DMS153 (cell line): ENCODE data around the gene AOC1.

ENCODE experiments used
- DNase-seq: peaks from one replicate; lab custom pipeline; 2025; lab: John Stamatoyannopoulos, UW

The AOC1 gene

GRCh38 chr7:150852371-150852905, at the start of gene AOC1:
Gene AOC1 (plus strand): TSS chr7:150852517. CDS start chr7:150856471, 3,954 bp downstream.
- DNase-seq: peak; percentile 66

DNA sequence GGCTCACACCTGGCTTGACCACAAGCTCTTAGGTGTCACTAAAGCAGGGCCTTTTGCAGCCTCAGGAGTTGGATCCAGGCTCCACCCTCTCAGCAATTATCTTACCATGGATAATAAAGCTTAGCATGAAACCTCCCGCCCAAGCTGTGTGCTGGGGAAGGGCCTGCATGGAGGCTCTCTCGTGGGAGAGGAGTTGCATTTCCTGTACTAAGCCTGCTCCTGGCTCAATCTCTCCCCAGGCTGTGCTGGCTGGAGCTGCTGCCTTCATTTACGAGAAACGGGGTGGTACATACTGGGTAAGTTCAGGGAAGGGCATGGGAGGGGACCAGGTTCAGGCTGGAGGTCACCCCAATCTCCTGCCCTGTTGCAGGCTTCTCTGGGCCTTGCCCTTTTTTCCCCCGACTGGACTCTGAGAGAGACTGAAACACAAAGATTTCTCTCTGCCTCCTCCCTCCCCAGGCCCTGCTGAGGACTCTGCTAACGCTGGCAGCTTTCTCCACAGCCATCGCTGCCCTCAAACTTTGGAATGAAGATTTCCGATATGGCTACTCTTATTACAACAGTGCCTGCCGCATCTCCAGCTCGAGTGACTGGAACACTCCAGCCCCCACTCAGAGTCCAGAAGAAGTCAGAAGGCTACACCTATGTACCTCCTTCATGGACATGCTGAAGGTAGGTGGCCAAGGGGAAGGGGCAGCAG, 49.0 kb upstream of the AOC1 start:
- peak; percentile 38 for DNase-seq

- no peak for DNase-seq
Observed at GRCh38 chr7:150804802-150805201, 47.5 kb upstream of the AOC1 start.

- DNase-seq: no peak
Observed at GRCh38 chr7:150805864-150806263, 46.5 kb upstream of the AOC1 start.

DNA sequence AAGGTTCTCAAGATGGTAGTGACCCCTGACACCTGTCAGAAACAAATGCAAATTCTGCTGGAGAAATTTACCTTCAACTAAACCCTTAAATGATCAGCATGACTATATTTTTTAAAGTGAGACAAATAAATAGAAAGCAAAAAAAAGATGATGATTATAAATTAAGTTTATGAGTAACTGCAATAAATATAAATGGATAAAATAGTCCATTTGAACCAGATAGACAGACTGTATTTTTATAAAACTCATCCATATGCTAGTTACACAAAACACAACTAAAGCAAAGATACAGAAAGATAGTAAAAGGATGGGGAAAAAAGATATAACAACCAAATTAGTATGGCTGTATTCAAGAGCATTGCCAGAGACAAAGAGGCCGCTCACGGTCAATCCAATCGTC, 45.9 kb upstream of the AOC1 start:
- no peak for DNase-seq

GRCh38 chr7:150806863-150807262, 45.5 kb upstream of the AOC1 start:
- no peak for DNase-seq

DNA sequence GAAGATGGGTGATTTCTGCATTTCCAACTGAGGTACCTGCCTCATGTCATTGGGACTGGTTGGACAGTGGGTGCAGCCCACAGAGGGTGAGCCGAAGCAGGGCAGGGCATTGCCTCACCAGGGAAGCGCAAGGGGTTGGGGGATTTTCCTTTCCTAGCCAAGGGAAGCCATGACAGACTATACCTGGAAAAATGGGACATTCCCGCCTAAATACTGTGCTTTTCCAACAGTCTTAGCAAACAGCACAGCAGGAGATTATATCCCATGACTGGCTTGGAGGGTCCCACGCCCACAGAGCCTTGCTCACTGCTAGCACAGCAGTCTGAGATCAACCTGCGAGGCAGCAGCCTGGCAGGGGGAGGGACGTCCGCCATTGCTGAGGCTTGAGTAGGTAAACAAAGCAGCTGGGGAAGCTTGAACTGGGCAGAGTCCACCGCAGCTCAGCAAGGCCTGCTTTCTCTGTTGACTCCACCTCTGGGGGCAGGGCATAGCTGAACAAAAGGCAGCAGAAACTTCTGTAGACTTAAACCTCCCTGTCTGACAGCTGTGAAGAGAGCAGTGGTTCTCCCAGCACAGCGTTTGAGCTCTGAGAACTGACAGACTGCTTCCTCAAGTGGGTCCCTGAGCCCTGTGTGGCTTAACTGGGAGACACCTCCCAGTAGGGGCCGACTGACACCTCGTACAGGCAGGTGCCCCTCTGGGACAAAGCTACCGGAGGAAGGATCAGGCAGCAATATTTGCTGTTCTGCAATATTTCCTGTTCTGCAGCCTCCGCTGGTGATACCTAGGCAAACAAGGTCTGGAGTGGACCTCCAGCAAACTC, 44.5 kb upstream of the AOC1 start:
- DNase-seq: peak; percentile 46

DNA sequence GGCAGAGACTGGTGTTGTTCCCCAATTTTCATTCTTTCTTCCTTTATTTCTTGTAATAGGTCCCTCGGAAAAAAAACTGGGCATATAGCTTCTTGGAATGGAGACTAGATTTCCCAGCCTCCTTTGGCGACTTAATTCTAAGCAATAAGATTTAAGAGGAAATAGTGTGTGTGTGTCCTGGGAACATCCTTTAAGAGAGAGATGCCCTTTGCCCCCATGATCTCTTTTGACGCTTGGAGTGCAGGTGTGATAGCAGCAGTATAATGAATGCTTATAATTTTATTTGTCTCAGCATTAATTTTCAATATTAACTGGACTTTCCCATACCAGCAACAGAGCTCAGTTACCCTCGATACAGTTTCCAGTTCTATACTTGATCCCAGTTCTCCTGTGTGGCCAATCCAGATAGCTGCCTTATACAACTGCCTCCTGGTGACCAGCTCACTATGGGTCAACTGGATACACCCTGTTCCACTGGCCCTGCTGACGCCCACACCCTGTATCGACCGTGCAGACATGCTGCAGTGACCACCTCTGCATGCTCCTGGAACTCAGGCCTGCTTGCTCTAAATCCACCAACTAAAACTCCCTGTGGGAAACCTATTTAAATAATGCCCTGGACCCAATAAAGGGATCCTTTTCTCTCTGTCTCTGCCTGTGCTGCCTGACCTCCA, 37.9 kb upstream of the AOC1 start:
- no peak for DNase-seq

- DNase-seq: no peak
Observed at GRCh38 chr7:150818971-150819370, 33.3 kb upstream of the AOC1 start.

DNA sequence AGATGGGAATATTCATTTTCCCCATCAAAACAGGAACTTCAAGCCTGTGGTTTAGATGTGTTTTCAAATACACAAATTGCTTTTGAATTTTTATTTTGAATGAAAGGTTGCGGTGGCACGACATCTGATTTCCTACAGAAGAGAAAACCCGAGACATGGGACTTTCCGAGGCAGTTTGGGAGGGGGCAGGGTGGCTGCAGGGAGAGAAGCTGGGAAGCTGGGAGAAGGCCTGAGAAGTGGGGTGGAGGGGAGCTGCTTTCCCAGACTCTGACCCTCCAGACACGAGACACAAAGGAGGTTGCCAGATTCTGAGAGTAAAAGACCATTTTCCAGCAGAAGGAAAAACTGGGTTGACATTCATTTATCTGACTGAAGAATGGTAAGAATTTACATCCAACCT, 32.2 kb upstream of the AOC1 start:
- no peak for DNase-seq

DNA sequence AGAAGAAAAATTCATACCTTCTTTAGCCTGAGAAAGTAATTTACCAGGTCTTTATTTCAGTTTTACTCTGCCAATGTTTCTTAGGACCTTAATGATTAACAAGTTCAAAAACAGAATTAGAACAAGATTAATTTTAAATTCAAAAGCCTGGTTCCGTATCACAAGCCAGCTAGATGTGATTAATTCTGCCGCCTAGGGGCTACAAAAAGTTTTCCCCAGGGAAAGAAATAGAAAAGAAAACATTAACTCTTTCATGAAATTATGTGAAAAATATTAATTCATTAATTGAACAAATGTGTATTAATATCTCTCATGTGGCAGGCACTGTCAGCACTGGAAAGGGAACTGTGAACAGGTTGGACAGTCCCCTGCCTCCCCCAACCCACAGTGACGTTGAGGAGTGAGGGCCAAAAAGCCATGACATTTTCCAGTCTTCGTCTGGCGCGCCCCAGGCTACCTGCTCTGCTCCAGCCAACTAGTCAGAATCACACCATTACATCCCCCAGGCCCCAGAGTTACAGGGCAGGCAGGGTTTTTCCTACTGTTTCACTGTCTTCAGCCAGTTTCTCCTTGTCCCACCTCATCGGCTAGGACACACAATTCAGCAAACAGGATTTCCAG, 31.6 kb upstream of the AOC1 start:
- DNase-seq: no peak

GRCh38 chr7:150823043-150823442, 29.3 kb upstream of the AOC1 start:
- no peak for DNase-seq

DNA sequence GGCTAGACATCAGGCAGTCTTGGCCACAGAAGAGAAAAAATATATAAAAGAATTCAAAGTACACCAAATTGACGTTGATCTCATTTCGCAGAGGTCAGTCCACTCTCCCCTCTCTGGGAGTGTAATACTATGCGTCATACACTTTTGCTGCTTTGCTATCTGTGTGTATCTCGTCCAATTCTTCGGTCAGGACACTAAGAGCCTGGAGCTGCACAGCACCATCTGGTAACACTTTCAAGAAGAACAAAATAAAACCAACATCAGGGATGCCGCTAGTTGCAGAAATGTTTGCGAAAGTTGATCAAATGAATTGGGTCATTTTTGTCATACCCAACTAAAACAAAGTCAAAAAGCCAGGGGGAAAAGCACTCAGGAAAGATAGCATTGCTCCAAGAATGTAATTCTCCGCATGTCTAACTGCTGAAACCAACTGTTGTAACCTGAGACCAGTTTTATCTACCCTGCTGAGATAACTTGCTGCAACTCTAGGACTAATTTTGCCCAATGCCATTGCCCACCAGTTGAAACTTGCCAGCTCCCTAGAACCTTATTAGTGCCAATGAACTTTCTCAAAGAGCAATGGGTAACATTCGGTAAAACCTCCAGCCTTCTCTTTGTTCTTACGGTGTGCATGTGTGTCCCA, 28.7 kb upstream of the AOC1 start:
- DNase-seq: no peak

DNA sequence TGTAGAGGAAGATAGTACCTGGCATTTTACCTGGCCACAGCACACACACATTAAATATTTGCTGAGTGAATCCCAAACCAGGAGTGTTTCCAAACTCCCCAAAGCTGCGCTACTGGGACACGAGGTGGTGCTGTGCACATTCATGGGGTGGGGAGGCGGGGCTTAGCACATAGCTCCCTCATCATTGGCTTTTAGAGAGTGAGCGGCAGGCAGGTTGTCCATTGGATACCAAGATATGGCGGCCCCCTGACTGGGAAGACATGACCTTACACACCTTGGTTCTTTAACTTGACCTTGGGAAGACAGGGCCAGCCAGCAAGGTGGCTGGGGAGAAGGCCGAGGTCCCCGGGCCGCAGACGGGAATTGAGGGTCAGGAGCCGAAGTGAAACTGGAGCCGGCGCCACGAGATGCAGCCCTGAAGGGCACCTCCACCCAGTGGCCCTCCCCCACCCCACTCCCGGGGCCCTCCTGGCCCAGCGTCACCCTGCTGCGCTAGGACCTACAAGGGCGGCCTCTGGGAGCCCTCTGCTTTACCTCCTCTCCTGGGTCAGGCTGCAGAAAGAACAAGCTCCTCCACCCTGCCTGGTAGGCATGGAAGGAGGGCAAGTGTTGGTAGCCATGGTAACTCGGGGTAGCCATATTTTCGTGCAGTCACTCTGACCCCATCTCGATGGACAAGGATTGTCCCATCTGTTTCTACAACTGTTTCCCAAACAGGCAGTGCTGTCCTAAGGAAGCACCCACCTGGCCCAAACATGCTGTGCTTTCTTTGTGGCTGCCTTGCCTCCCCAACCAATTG, 27.7 kb upstream of the AOC1 start:
- no peak for DNase-seq

- no peak for DNase-seq
Observed at GRCh38 chr7:150826061-150826849, 26.1 kb upstream of the AOC1 start.

DNA sequence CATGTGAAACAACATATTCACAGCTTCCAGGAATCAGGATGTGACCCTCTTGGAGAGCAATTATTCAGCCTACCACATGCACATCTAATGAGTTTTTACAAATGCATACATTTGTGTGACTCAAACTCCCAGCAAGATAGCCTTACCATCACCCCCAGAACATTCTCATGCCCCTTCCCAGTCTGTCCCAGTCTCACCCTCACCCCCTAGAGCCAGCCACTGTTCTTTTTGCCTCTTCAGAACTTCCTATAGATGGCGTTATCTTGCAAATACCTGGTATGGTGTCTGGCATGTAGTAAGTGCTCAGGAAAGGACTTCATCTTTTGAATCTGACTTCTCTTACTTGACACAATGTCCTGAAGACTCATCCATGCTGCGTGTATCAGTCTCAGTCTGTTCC, 23.9 kb upstream of the AOC1 start:
- no peak for DNase-seq

DNA sequence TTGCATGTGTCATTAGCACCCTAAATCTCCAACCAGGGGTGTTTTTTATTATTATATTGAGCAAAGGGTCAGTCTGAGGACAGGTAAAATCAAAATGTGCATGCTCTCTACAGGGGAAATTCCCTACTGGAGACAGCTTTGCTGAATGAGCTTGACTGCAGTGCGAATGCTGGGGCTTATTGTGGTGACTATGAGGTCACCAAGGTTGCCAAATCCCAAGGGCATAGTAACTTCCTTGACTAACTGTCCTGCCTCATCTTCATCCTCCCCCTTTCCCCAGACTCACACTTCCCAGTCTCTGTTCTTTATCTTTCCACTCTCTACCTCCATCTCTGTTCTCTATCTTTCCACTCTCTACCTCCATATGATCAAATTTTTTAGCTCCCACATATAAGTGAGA, 22.9 kb upstream of the AOC1 start:
- peak; percentile 68 for DNase-seq

GRCh38 chr7:150830937-150831336, 21.4 kb upstream of the AOC1 start:
- DNase-seq: peak; percentile 96

GRCh38 chr7:150831851-150832250, 20.5 kb upstream of the AOC1 start:
- DNase-seq: no peak

DNA sequence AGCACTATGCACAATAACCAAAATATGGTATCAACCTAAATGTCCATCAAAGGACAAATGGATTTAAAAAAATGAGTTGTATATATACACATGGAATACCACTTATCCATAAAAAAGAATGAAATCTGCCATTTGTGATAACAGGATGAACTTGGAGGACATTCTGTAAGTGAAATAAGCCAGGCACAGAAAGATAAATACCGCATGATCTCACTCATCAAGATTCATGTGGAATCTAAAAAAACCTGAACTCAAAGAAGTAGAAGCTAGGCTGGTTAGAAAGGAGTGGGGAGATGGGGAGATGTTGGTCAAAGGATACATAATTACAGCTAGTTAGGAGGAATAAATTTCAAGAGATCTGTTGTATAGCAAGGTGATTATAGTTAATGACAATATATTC, 17.3 kb upstream of the AOC1 start:
- DNase-seq: no peak
